GM21786 (cell line): ENCODE measurements around the gene BRIX1.
"Not testable (repeated sequence)": the region's sequence is repeated elsewhere in the genome, so short reads cannot be mapped to it uniquely, and the experiment has no call there.

Source experiments
- ATAC-seq: cut with Tn5 transposase; IDR thresholded peaks from one replicate; pipeline ENCODE4 v1.9.1; 2021; ENCODE audit not compliant: unreplicated experiment

The BRIX1 gene

GRCh38 chr5:34959323-34959722, 43.8 kb downstream of the BRIX1 start:
- peak; percentile 96 for ATAC-seq

- no peak for ATAC-seq
These were observed 52.0 kb downstream of the BRIX1 start for GRCh38 chr5:34967540-34967939.

GRCh38 chr5:34968258-34968657, 52.7 kb downstream of the BRIX1 start:
- no peak for ATAC-seq

- ATAC-seq = no peak
These were observed 55.0 kb downstream of the BRIX1 start for GRCh38 chr5:34970552-34970951.

GRCh38 chr5:34971655-34972054, 56.1 kb downstream of the BRIX1 start:
- ATAC-seq = not testable (repeated sequence)
